Measurements from ENCODE around the gene KRTAP5-1. TPM values are rescaled to one million over a fixed set of nuclear protein-coding genes. Genes with fewer than 3 reads are reported as not detected.

The KRTAP5-1 gene
- total RNA-seq, 1 experiment from 2014 or later: not detected

GRCh38 chr11:1553808-1554594, 31.1 kb downstream of the KRTAP5-1 start:
- H3K4me2 ChIP-seq (ENCODE audit: low read length): peak overlapping the region; percentile 72

More at GRCh38 chr11:1553808-1554594, 31.1 kb downstream of the KRTAP5-1 start:
- Histone ChIP-seq H3K27me3 (ENCODE audit: insufficient read depth, low read length) (no peaks in the 10 kb centered on the region), H3K9me2 (ENCODE audit: insufficient read depth) (no peaks in the 10 kb centered on the region), H3K4me1 (ENCODE audit: control insufficient read depth in 1 of 2, insufficient read depth in 2 of 2, low read length in 2 of 2) (peaks cover 32 to 35% of the 10 kb centered on the region in 2 experiments), H3K36me3 (ENCODE audit: control insufficient read depth in 1 of 2, insufficient read depth in 2 of 2, low read length in 2 of 2) (no peaks in the 10 kb centered on the region; a peak in 1 of 4 replicates), H4K20me1 (ENCODE audit: insufficient read depth) (no peaks in the 10 kb centered on the region), H3K79me2 (ENCODE audit: insufficient read depth, low read length) (no peaks in the 10 kb centered on the region), H3K4me3 (replicated peaks in 1 of 2; ENCODE audit: low read depth in 1 of 2, low read length in 2 of 2) (peak overlapping the region in 1 of 2 experiments; percentile 23; a peak in 2 of 4 replicates), H2AFZ (ENCODE audit: low read depth, low read length, poor library complexity, severe bottlenecking) (no peak overlapping the region), H3K27ac (ENCODE audit: low read depth, low read length) (peak overlapping the region; percentile 5; the same call in 1 of the 2 replicates), H3K9me3 (ENCODE audit: control insufficient read depth in 1 of 2, insufficient read depth in 1 of 2, low read depth in 1 of 2, low read length in 2 of 2) (no peaks in the 10 kb centered on the region), H3K9ac (ENCODE audit: low read length) (no peak overlapping the region)
- POLR2A ChIA-PET: interaction anchor here (1.3 kb wide), 1 partner anchor 20 kb away, joined by 5 read pairs; no protein-coding TSS in a partner anchor
- CTCF ChIA-PET: interaction anchor here (1.9 to 2.5 kb wide), 3 partner anchors 20 to 42 kb away, joined by 5 to 13 read pairs (median 10); no protein-coding TSS in a partner anchor
- RAD21 ChIA-PET (ENCODE audit: low non-redundant PET in 1 of 2, low total read pairs in 2 of 2, uncharacterized antibody in 2 of 2, unreplicated experiment in 2 of 2): interaction anchor here in 1 of 2 experiments (1.0 kb wide), 1 partner anchor 20 kb away, joined by 3 read pairs; no protein-coding TSS in a partner anchor
- peak in 2 of 3 experiments; percentile 34 to 37; a peak in 3 of 6 replicates for TF ChIP-seq CTCF (IDR thresholded peaks at IDR 0.05 in 2 of 3, conservative IDR thresholded peaks at IDR 0.05 in 1 of 3; ENCODE audit: borderline replicate concordance in 1 of 3, insufficient read depth in 1 of 3, low read depth in 2 of 3, low read length in 2 of 3)
- no peak for TF ChIP-seq EZH2 (IDR thresholded peaks at IDR 0.05)
- TF ChIP-seq YY1 (IDR thresholded peaks at IDR 0.05; ENCODE audit: extremely low read depth, insufficient replicate concordance, low read depth, low read length): peak; percentile 34
- BruUV-seq (replicated peaks): no TSS peak
- intact Hi-C loops (cut with micrococcal nuclease): loop anchor here (2.0 kb wide), 1 partner anchor 21 kb away; no protein-coding TSS in a partner anchor
- ATAC-seq (peak; percentile 98), DNase-seq (ENCODE audit: low read depth, low spot score) (no peak)

Measured in HCT116 (cell line).